Activated CD4-positive, alpha-beta memory T cell treated with anti-CD3 and anti-CD28 coated beads for 36 hours (primary cell): ENCODE results near the gene SLC18B1. TPM values are rescaled to one million over a fixed set of nuclear protein-coding genes. Genes with fewer than 3 reads are reported as not detected.
"Not testable (repeated sequence)": the region's sequence is repeated elsewhere in the genome, so short reads cannot be mapped to it uniquely, and the experiment has no call there.

ENCODE experiments used
- CTCF ChIA-PET: fragments of 350-600 bp; sonication (Branson Sonifier 250); formaldehyde crosslinking; loops from one replicate; lab custom pipeline; 2021; ENCODE audit warnings: antibody characterized with exemption, inconsistent platforms; lab: Charles Lee
- POLR2A ChIA-PET: fragments of 350-600 bp; sonication (Branson Sonifier 250); formaldehyde crosslinking; loops from one replicate; lab custom pipeline; 2021; ENCODE audit warnings: antibody characterized with exemption; lab: Charles Lee
- DNase-seq: peaks from one replicate; pipeline ENCODE4 v3.0.0-alpha.2; 2020
- H3K27ac Mint-ChIP-seq: one replicate; pipeline ENCODE4 v1.8.0; 2021; ENCODE audit warnings: mixed read lengths
- H3K27me3 Mint-ChIP-seq: one replicate; pipeline ENCODE4 v1.8.0; 2021; ENCODE audit warnings: mixed read lengths
- H3K36me3 Mint-ChIP-seq: one replicate; pipeline ENCODE4 v1.8.0; 2021; ENCODE audit warnings: mixed read lengths
- H3K4me1 Mint-ChIP-seq: one replicate; pipeline ENCODE4 v1.8.0; 2021; ENCODE audit warnings: low read depth, mixed read lengths
- H3K4me3 Mint-ChIP-seq: one replicate; pipeline ENCODE4 v1.8.0; 2021; ENCODE audit warnings: mild to moderate bottlenecking, mixed read lengths
- H3K9me3 Mint-ChIP-seq: one replicate; pipeline ENCODE4 v1.8.0; 2021; ENCODE audit warnings: mixed read lengths
- intact Hi-C: fragments of 100-400 bp; cut with micrococcal nuclease; formaldehyde crosslinking; loops from one replicate; pipeline ENCODE4 v1.15.1; 2023
- total RNA-seq, 2 experiments: library from RNA; stranded (reverse); gene quantifications; one replicate each; pipeline ENCODE4 v1.2.3, GENCODE V29; 2021

SLC18B1 gene
- total RNA-seq, 2 experiments from 2014 or later: 4.5 to 5.2 TPM

DNA sequence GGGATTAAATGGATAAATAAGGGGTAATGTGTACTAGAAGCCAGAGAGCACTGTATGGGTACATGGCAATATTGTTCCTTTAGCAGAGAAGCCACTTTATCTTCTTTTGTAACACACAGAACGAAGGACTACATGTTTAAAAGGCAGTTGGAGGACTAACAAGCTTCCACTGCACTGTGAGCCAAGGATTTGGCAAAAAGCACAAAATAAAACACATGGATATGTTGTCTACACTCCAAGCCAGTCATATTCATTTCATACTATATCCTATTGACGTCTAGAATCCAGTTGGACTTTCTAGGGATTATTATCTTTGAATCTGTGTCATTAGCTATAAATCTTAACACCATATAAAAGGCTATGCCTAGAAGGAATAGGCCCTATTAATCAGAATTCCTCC, 3.0 kb downstream of the SLC18B1 start:
- ChIA-PET CTCF (interaction anchor here (1.5 kb wide), 1 partner anchor 265 kb away, joined by 4 read pairs; no protein-coding TSS in a partner anchor), POLR2A (no interaction called here)
- H3K27ac Mint-ChIP-seq: no peak overlapping the region
- no peaks in the 10 kb centered on the region for H3K9me3 Mint-ChIP-seq
- H3K4me3 Mint-ChIP-seq: no peak overlapping the region
- no peaks in the 10 kb centered on the region for H3K27me3 Mint-ChIP-seq
- intact Hi-C loops: no loop called here
- no peak for DNase-seq
- peaks cover 15% of the 10 kb centered on the region for H3K36me3 Mint-ChIP-seq
- peaks cover 25% of the 10 kb centered on the region for H3K4me1 Mint-ChIP-seq

DNA sequence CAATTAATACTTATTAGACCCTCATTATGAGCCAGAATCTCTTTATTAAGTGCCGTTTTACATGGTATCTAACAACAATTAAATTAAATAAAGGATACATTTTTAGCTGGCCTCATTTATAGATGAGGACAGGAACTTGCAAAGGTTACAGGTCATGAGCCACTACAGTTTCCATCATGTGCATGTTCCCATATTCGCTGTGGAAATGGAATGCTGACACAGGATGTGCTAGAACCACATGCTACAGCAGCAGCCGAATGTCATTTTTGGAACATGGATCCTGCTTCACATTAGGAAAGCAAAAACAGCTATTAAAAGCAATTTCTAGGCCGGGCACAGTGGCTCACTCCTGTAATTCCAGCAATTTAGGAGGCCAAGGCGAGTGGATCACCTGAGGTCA, 5.9 kb downstream of the SLC18B1 start:
- intact Hi-C loops: no loop called here
- no peaks in the 10 kb centered on the region for H3K9me3 Mint-ChIP-seq
- H3K27me3 Mint-ChIP-seq: no peaks in the 10 kb centered on the region
- no peak overlapping the region for H3K4me3 Mint-ChIP-seq
- no peak overlapping the region for H3K27ac Mint-ChIP-seq
- DNase-seq: no peak
- H3K36me3 Mint-ChIP-seq: peaks cover 24% of the 10 kb centered on the region
- ChIA-PET CTCF (interaction anchor here (1.0 kb wide), 1 partner anchor 123 kb away, joined by 5 read pairs; no protein-coding TSS in a partner anchor), POLR2A (interaction anchor here (2.6 kb wide), 1 partner anchor 22 kb away, joined by 13 read pairs; the partner anchor contains the start of gene RPS12)
- H3K4me1 Mint-ChIP-seq: peaks cover 31% of the 10 kb centered on the region

DNA sequence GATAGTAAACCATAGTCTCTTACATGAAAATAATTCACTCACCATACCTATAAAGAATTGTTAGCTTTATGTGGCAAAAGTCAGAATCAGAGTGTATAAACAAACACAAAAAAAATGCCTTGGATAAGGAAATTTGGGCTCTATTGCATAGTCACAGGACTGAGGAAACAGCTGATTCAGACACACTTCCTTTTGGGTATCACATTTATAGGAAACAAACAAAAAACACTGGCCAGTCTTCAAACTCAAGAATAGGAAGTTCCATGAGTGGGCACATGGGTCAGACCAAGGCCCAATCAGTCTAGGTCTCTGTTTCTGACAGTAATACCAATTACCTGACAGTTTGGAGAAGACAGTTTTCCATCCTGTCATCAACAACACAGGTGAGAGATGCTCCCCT, 8.0 kb downstream of the SLC18B1 start:
- H3K4me1 Mint-ChIP-seq: peaks cover 26% of the 10 kb centered on the region
- no peak overlapping the region for H3K4me3 Mint-ChIP-seq
- POLR2A ChIA-PET: interaction anchor here (0.8 to 1.0 kb wide), 2 partner anchors 8 to 24 kb away, joined by 3 to 5 read pairs; partner anchors contain the start of gene SLC18B1
- H3K36me3 Mint-ChIP-seq: peaks cover 24% of the 10 kb centered on the region
- intact Hi-C loops: no loop called here
- no peaks in the 10 kb centered on the region for H3K9me3 Mint-ChIP-seq
- H3K27ac Mint-ChIP-seq: no peak overlapping the region
- DNase-seq: no peak
- no peaks in the 10 kb centered on the region for H3K27me3 Mint-ChIP-seq
- CTCF ChIA-PET: interaction anchor here (2.8 kb wide), 1 partner anchor 8 kb away, joined by 9 read pairs; the partner anchor contains the start of gene SLC18B1

DNA sequence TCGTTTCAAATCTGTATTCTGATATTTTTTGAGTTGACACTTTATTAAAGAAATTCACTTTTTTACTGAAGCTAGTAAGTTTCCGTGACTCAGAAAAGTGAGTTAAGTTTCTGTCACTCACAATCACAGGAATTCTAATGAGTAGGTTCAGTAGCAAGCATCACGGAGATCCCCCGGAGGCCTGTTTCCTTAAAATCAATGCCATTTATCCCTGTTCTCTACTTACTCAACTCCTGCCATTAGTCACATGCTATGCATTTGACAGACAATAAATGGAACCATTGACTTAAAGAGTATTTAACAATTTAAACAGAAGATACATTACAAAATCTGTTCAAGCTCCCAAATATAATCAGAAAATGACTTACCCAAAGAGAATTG, 9.1 kb downstream of the SLC18B1 start:
- peaks cover 24% of the 10 kb centered on the region for H3K36me3 Mint-ChIP-seq

DNA sequence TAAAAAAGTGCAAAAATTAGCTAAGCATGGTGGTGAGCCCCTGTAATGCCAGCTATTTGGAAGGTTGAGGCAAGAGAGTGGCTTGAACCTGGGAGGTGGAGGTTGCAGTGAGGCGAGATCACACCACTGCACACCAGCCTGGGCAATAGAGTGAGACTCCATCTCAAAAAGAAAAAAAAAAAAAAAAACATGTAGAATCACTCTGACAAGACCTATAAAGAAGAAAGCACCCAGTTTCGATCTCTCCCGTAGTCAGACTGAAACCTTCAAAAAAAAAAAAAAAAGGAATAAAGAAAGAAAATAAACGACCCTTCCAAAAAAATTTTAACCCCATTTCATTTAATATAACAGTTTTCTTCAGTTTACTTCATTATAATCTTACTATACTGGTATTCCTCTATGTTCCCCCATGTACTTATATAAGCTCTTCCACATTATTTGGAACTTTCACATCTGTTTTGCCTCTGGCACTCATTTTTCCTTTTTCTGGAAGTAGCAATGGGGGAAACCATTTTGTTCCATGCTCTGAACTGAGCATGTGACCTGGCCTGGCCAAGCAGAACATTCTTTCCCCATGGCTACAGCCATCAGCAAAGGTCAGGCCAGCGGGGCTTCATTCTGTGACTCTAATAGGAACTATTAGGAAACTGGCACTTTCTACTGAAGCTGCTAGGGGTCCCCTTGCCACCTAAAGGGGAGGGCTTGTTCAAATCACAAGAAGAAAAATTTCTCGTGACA, 9.6 kb downstream of the SLC18B1 start:
- no peak for DNase-seq
- POLR2A ChIA-PET: no interaction called here
- Mint-ChIP-seq H3K36me3 (peaks cover 24% of the 10 kb centered on the region), H3K4me3 (no peak overlapping the region), H3K9me3 (no peaks in the 10 kb centered on the region), H3K27me3 (no peaks in the 10 kb centered on the region), H3K27ac (no peak overlapping the region), H3K4me1 (peaks cover 17% of the 10 kb centered on the region)
- intact Hi-C loops: no loop called here
- CTCF ChIA-PET: interaction anchor here (0.7 to 2.8 kb wide), 3 partner anchors 9 to 304 kb away, joined by 4 to 9 read pairs (median 4); partner anchors contain the start of gene SLC18B1

More for the DNA sequence above, 9.1 kb downstream of the SLC18B1 start:
- Mint-ChIP-seq H3K27ac (no peak overlapping the region), H3K9me3 (no peaks in the 10 kb centered on the region), H3K4me1 (peaks cover 19% of the 10 kb centered on the region), H3K4me3 (no peak overlapping the region), H3K27me3 (no peaks in the 10 kb centered on the region)
- intact Hi-C loops: no loop called here
- no peak for DNase-seq
- POLR2A ChIA-PET: no interaction called here
- CTCF ChIA-PET: interaction anchor here (0.7 to 2.8 kb wide), 3 partner anchors 9 to 305 kb away, joined by 4 to 9 read pairs (median 4); partner anchors contain the start of gene SLC18B1

DNA sequence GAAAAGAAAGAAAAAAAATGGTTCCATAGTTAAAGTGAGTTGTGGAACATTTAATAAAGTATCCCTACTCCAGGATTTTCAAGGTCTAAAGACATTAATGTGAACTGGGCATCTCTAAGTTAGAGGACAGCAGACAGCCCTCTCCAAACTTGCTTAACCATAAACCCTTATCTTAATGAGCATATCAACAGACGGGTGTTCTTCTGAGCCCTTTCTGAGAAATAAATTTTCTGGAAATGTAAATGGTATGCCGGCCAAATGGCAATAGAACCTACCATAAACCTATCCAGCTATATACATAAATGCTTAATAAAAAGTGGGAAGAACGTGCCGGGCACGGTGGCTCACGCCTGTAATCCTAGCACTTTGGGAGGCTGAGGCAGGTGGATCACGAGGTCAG, 12.5 kb downstream of the SLC18B1 start:
- POLR2A ChIA-PET: no interaction called here
- CTCF ChIA-PET: interaction anchor here (1.1 kb wide), 1 partner anchor 506 kb away, joined by 4 read pairs; no protein-coding TSS in a partner anchor
- intact Hi-C loops: no loop called here

DNA sequence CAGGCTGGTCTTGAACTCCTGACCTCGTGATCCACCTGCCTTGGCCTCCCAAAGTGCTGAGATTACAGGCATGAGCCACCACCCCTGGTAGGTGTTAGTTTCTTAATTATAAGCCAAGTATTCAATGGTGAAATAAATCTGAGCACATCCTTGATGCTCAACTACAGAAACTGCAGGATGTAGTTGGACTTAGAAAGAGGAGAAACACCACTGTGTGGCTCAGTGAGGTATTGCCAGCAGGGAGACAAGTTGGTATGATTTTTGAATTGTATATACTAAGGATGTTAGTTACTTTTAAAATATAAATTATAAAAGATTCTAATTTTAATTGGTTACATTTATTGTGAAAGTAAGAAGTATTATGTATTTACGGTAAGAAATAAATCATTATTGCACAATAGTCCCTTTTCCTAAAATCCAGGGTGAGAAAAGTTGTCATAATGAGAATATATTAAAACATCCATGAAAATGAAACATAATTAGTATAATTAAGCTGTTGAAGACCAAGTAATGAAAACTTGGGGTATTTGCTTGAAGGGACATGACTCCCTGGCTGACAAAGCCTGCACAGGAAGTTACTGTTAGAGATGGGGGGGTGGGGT, 17.6 kb downstream of the SLC18B1 start:
- H3K9me3 Mint-ChIP-seq: no peaks in the 10 kb centered on the region
- H3K4me3 Mint-ChIP-seq: no peak overlapping the region
- no peaks in the 10 kb centered on the region for H3K4me1 Mint-ChIP-seq
- peak; percentile 12 for DNase-seq
- POLR2A ChIA-PET: no interaction called here
- no peaks in the 10 kb centered on the region for H3K27me3 Mint-ChIP-seq
- intact Hi-C loops: no loop called here
- H3K36me3 Mint-ChIP-seq: peaks cover 22% of the 10 kb centered on the region
- H3K27ac Mint-ChIP-seq: no peak overlapping the region
- CTCF ChIA-PET: interaction anchor here (1.1 kb wide), 1 partner anchor 17 kb away, joined by 3 read pairs; the partner anchor contains the start of gene SLC18B1

More for the DNA sequence above, 12.5 kb downstream of the SLC18B1 start:
- peaks cover 9% of the 10 kb centered on the region for H3K4me1 Mint-ChIP-seq
- no peak overlapping the region for H3K4me3 Mint-ChIP-seq
- peaks cover 22% of the 10 kb centered on the region for H3K36me3 Mint-ChIP-seq
- no peaks in the 10 kb centered on the region for H3K9me3 Mint-ChIP-seq
- no peak overlapping the region for H3K27ac Mint-ChIP-seq
- no peaks in the 10 kb centered on the region for H3K27me3 Mint-ChIP-seq
- no peak for DNase-seq

DNA sequence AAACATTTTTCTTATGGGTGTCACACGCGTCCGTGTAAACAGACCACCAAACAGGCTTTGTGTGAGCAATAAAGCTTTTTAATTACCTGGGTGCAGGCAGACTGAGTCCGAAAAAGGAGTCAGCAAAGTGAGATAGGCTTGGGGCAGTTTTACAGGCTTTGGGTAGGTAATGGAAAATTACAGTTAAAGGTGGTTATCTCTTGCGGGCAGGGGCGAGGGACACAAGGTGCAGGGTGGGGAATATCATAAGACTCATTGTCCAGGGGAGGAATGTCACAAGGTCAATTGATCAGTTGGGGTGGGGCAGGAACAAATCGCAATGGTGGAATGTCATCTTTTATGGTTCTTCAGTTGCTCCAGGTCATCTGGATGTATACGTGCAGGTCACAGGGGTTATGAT, 20.6 kb downstream of the SLC18B1 start:
- H3K4me1 Mint-ChIP-seq, H3K27ac Mint-ChIP-seq, POLR2A ChIA-PET, H3K4me3 Mint-ChIP-seq, H3K9me3 Mint-ChIP-seq, CTCF ChIA-PET, DNase-seq, intact Hi-C loops, H3K27me3 Mint-ChIP-seq: not testable (repeated sequence)
- peaks cover 18% of the 10 kb centered on the region for H3K36me3 Mint-ChIP-seq

DNA sequence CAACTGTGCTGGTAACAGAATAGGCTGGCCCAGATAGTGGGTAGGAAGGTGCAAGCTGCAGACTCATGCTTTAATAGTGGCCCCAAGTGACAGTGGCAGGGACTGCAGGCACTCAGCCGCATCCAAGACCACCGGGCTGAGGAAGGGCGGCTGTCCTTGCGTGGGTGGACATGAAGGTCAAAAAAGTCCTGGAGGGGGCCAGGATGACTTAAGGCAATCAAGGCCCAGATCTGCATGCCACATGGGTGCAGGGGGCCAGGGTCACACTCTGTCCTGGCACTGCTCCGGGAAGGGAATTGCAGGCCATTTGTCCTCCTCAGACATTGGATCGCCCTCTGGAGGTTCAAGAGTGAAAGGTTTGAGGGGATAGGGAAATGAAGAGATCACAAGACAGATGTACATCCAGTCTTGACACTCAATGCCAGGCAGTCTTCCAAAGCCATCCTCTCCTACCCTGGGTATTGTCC, 30.4 kb downstream of the SLC18B1 start:
- Mint-ChIP-seq H3K9me3 (no peaks in the 10 kb centered on the region), H3K4me1 (peaks cover 15% of the 10 kb centered on the region), H3K27me3 (no peaks in the 10 kb centered on the region), H3K4me3 (no peak overlapping the region), H3K36me3 (peaks cover 23% of the 10 kb centered on the region), H3K27ac (no peak overlapping the region)
- intact Hi-C loops: loop anchor here (1.0 kb wide), 2 partner anchors 99 to 240 kb away; no protein-coding TSS in a partner anchor
- peak; percentile 22 for DNase-seq
- POLR2A ChIA-PET: no interaction called here
- CTCF ChIA-PET: interaction anchor here (1.5 kb wide), 1 partner anchor 98 kb away, joined by 9 read pairs; no protein-coding TSS in a partner anchor

DNA sequence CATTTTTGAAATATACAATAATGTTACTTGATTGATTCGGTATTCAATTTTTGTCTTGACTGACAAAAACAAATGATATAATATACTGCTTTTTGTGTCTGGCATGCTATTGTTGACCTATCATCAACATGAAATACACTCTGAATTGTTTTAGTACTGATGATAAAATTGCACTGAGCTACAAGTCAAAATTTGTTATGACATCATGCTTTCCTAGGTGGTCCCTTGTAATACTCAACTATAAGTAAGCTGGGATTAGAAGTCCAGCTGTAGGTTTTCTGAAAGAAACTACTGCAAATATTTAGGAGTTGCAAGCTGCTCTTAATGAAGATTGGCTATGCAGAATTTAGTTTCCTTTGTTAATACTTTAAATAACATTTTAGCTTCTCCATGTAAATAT, 32.9 kb downstream of the SLC18B1 start:
- ChIA-PET CTCF (interaction anchor here (1.0 kb wide), 1 partner anchor 95 kb away, joined by 6 read pairs; no protein-coding TSS in a partner anchor), POLR2A (interaction anchor here (1.3 kb wide), 1 partner anchor 53 kb away, joined by 3 read pairs; no protein-coding TSS in a partner anchor)
- Mint-ChIP-seq H3K9me3 (no peaks in the 10 kb centered on the region), H3K27ac (no peak overlapping the region), H3K27me3 (no peaks in the 10 kb centered on the region), H3K4me1 (peaks cover 31% of the 10 kb centered on the region), H3K36me3 (peaks cover 12% of the 10 kb centered on the region), H3K4me3 (no peak overlapping the region)
- DNase-seq: no peak
- intact Hi-C loops: no loop called here

DNA sequence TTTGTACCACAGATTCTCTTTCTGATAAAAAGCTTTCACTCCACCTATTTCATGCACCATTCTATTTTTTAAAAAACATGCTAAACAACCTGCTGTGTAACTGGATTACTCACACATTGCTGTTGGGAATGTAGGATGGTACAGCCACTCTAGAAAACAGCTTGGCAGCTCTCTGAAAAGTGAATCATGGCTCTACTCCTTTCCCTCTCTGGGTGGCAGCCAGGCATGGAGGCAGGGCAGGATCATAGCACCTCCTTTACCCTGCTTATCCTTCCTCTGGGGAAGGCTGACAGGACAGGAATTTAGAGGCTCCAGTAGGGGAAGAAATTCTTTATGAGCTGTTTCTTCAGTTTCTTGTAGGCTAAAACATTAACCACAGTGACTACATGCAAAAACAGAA, 34.1 kb downstream of the SLC18B1 start:
- H3K9me3 Mint-ChIP-seq: no peaks in the 10 kb centered on the region
- no peak for DNase-seq
- H3K36me3 Mint-ChIP-seq: peaks cover 4% of the 10 kb centered on the region
- no peak overlapping the region for H3K4me3 Mint-ChIP-seq
- ChIA-PET POLR2A (interaction anchor here (1.3 kb wide), 1 partner anchor 54 kb away, joined by 3 read pairs; no protein-coding TSS in a partner anchor), CTCF (no interaction called here)
- H3K4me1 Mint-ChIP-seq: peaks cover 38% of the 10 kb centered on the region
- H3K27ac Mint-ChIP-seq: peak overlapping the region; percentile 40
- no peaks in the 10 kb centered on the region for H3K27me3 Mint-ChIP-seq
- intact Hi-C loops: no loop called here
